AG10803 (cell line): ENCODE results near the gene FGFBP3.

Experiments
- DNase-seq: peaks from one replicate; pipeline ENCODE4 v3.0.0; 2010; ENCODE audit warnings: low read depth
- H3K4me3 ChIP-seq: 2 replicates; pipeline ENCODE4 v1.5.1; 2011; ENCODE audit warnings: mild to moderate bottlenecking, low read length, control low read depth
- CTCF ChIP-seq: conservative IDR thresholded peaks from 2 replicates; pipeline ENCODE4 v1.5.1; 2011; ENCODE audit warnings: mild to moderate bottlenecking, low read length, control low read depth, inconsistent platforms

Gene FGFBP3

GRCh38 chr10:91856637-91857036 lies 52.6 kb downstream of the FGFBP3 start:
- no peak for DNase-seq
- H3K4me3 ChIP-seq = no peak overlapping the region
- peak; percentile 40 for TF ChIP-seq CTCF
